Thoracic aorta (tissue), 2 donors: ENCODE results near the gene ID3. TPM values are rescaled to one million over a fixed set of nuclear protein-coding genes. Genes with fewer than 3 reads are reported as not detected.
A peak's percentile ranks its signal among the peaks of the same experiment; 100 is the strongest.

ENCODE experiments used
- ATAC-seq: fragments of 150-250 bp; one replicate; pipeline ENCODE4 v1.8.0; 2017; ENCODE audit warnings: low read depth; ENCODE audit not compliant: insufficient number of reproducible peaks, low FRiP score
- DNase-seq: peaks from one replicate; pipeline ENCODE4 v3.0.0-alpha.2; 2020; ENCODE audit warnings: low spot score
- H3K27ac ChIP-seq, 2 donors: fragments of 200-600 bp; sonication (generic); 1 replicate in 1 of 2; 2 replicates in 1 of 2; pipeline ENCODE4 v1.5.1; 2016; ENCODE audit warnings: mild to moderate bottlenecking in 2 of 2, moderate library complexity in 2 of 2
- H3K27me3 ChIP-seq: fragments of 200-600 bp; sonication (generic); replicated peaks from 2 replicates; pipeline ENCODE4 v1.6.0; 2016; ENCODE audit warnings: mild to moderate bottlenecking; ENCODE audit not compliant: insufficient read depth
- H3K36me3 ChIP-seq: fragments of 200-600 bp; sonication (generic); one replicate; pipeline ENCODE4 v1.5.1; 2016
- H3K4me1 ChIP-seq, 2 donors: fragments of 200-600 bp; sonication (generic); 1 replicate in 1 of 2; 2 replicates in 1 of 2; pipeline versions ENCODE4 v1.5.1 to v1.6.0; 2016; ENCODE audit warnings: low read depth in 2 of 2, mild to moderate bottlenecking in 1 of 2; ENCODE audit not compliant: control insufficient read depth in 1 of 2
- H3K4me3 ChIP-seq: fragments of 200-600 bp; sonication (generic); 2 replicates; pipeline ENCODE4 v1.5.1; 2016; ENCODE audit warnings: mild to moderate bottlenecking
- H3K9me3 ChIP-seq: fragments of 200-600 bp; sonication (generic); 2 replicates; pipeline ENCODE4 v1.5.1; 2016
- CTCF ChIP-seq: fragments of 200-600 bp; sonication (generic); IDR thresholded peaks from one replicate; pipeline ENCODE4 v1.5.1; 2019; ENCODE audit warnings: antibody characterized with exemption
- total RNA-seq, 2 donors: library from RNA; depleted of rRNA; stranded (reverse); fragments of >200 nt; gene quantifications; one replicate each; pipeline versions ENCODE4 v1.1.0 to v1.2.3, GENCODE V29; 2016

ID3 gene
- total RNA-seq, 2 donors from 2014 or later: 309 to 692 TPM

- Histone ChIP-seq H3K4me3 (no peak overlapping the region), H3K4me1 (peaks cover 8 to 21% of the 10 kb centered on the region in 2 donors)
- TF ChIP-seq CTCF: no peak
These were observed 32.8 kb downstream of the ID3 start for GRCh38 chr1:23526329-23527041.

GRCh38 chr1:23525558-23526250 is 33.6 kb downstream of the ID3 start:
- no peak overlapping the region for H3K27ac ChIP-seq
- DNase-seq: no peak

More at GRCh38 chr1:23526329-23527041, 32.8 kb downstream of the ID3 start:
- no peaks in the 10 kb centered on the region for H3K36me3 ChIP-seq
- no peaks in the 10 kb centered on the region for H3K9me3 ChIP-seq
- H3K27me3 ChIP-seq: no peaks in the 10 kb centered on the region
- DNase-seq (no peak), ATAC-seq (no peak)
- no peak overlapping the region for H3K27ac ChIP-seq

GRCh38 chr1:23524716-23525401 is 34.4 kb downstream of the ID3 start:
- Histone ChIP-seq H3K4me3 (no peak overlapping the region), H3K4me1 (peaks cover 0 to 10% of the 10 kb centered on the region in 2 donors), H3K9me3 (no peaks in the 10 kb centered on the region), H3K27ac (no peak overlapping the region), H3K27me3 (no peaks in the 10 kb centered on the region), H3K36me3 (no peaks in the 10 kb centered on the region)
- ATAC-seq: no peak
- no peak for TF ChIP-seq CTCF
- no peak for DNase-seq

More at GRCh38 chr1:23525558-23526250, 33.6 kb downstream of the ID3 start:
- H3K36me3 ChIP-seq: no peaks in the 10 kb centered on the region
- no peaks in the 10 kb centered on the region for H3K9me3 ChIP-seq
- peaks cover 4 to 16% of the 10 kb centered on the region in 2 donors for H3K4me1 ChIP-seq
- H3K4me3 ChIP-seq: no peak overlapping the region
- H3K27me3 ChIP-seq: no peaks in the 10 kb centered on the region
- TF ChIP-seq CTCF: no peak
- no peak for ATAC-seq

GRCh38 chr1:23524163-23524562 is 35.1 kb downstream of the ID3 start:
- H3K27me3 ChIP-seq: no peaks in the 10 kb centered on the region
- H3K4me3 ChIP-seq: no peak overlapping the region
- H3K27ac ChIP-seq: no peak overlapping the region
- no peak for DNase-seq
- no peaks in the 10 kb centered on the region for H3K36me3 ChIP-seq
- ATAC-seq: peak; percentile 9
- no peaks in the 10 kb centered on the region for H3K9me3 ChIP-seq
- TF ChIP-seq CTCF: no peak
- H3K4me1 ChIP-seq: peaks cover 0 to 10% of the 10 kb centered on the region in 2 donors
